Measurements from ENCODE around the gene PCDHGA1.
"Not testable (repeated sequence)": the region's sequence is repeated elsewhere in the genome, so short reads cannot be mapped to it uniquely, and the experiment has no call there.

The PCDHGA1 gene

DNA sequence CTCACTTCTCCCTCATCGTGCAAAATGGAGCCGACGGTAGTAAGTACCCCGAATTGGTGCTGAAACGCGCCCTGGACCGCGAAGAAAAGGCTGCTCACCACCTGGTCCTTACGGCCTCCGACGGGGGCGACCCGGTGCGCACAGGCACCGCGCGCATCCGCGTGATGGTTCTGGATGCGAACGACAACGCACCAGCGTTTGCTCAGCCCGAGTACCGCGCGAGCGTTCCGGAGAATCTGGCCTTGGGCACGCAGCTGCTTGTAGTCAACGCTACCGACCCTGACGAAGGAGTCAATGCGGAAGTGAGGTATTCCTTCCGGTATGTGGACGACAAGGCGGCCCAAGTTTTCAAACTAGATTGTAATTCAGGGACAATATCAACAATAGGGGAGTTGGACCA lies 101.0 kb downstream of the PCDHGA1 start:
- TF ChIP-seq, protein P1, sequence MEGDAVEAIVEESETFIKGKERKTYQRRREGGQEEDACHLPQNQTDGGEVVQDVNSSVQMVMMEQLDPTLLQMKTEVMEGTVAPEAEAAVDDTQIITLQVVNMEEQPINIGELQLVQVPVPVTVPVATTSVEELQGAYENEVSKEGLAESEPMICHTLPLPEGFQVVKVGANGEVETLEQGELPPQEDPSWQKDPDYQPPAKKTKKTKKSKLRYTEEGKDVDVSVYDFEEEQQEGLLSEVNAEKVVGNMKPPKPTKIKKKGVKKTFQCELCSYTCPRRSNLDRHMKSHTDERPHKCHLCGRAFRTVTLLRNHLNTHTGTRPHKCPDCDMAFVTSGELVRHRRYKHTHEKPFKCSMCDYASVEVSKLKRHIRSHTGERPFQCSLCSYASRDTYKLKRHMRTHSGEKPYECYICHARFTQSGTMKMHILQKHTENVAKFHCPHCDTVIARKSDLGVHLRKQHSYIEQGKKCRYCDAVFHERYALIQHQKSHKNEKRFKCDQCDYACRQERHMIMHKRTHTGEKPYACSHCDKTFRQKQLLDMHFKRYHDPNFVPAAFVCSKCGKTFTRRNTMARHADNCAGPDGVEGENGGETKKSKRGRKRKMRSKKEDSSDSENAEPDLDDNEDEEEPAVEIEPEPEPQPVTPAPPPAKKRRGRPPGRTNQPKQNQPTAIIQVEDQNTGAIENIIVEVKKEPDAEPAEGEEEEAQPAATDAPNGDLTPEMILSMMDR (IDR thresholded peaks at IDR 0.05; ENCODE audit: insufficient read depth, low read length, poor library complexity, severe bottlenecking) = no peak
- no peaks in the 10 kb centered on the region for H3K27me3 ChIP-seq (replicated peaks; ENCODE audit: control insufficient read depth, insufficient read depth, low read length)
- peaks cover 1% of the 10 kb centered on the region for H3K36me3 ChIP-seq (ENCODE audit: control insufficient read depth, insufficient read depth, low read length)
- DNase-seq (ENCODE audit: extremely low read depth, insufficient read length) = peak; percentile 80
- peak overlapping the region; percentile 70 for H3K4me3 ChIP-seq (replicated peaks; ENCODE audit: low read depth, low read length)

DNA sequence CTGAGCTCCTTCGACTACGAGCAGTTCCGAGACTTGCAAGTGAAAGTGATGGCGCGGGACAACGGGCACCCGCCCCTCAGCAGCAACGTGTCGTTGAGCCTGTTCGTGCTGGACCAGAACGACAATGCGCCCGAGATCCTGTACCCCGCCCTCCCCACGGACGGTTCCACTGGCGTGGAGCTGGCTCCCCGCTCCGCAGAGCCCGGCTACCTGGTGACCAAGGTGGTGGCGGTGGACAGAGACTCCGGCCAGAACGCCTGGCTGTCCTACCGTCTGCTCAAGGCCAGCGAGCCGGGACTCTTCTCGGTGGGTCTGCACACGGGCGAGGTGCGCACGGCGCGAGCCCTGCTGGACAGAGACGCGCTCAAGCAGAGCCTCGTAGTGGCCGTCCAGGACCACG lies 102.0 kb downstream of the PCDHGA1 start:
- peak overlapping the region; percentile 27 for H3K4me3 ChIP-seq (replicated peaks; ENCODE audit: low read depth, low read length)
- DNase-seq (ENCODE audit: extremely low read depth, insufficient read length); H3K36me3 ChIP-seq (ENCODE audit: control insufficient read depth, insufficient read depth, low read length); H3K27me3 ChIP-seq (replicated peaks; ENCODE audit: control insufficient read depth, insufficient read depth, low read length): not testable (repeated sequence)

DNA sequence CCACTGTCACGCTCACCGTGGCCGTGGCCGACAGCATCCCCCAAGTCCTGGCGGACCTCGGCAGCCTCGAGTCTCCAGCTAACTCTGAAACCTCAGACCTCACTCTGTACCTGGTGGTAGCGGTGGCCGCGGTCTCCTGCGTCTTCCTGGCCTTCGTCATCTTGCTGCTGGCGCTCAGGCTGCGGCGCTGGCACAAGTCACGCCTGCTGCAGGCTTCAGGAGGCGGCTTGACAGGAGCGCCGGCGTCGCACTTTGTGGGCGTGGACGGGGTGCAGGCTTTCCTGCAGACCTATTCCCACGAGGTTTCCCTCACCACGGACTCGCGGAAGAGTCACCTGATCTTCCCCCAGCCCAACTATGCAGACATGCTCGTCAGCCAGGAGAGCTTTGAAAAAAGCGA lies 102.4 kb downstream of the PCDHGA1 start:
- not testable (repeated sequence) for H3K4me3 ChIP-seq (replicated peaks; ENCODE audit: low read depth, low read length); H3K27me3 ChIP-seq (replicated peaks; ENCODE audit: control insufficient read depth, insufficient read depth, low read length); H3K36me3 ChIP-seq (ENCODE audit: control insufficient read depth, insufficient read depth, low read length)
- DNase-seq (ENCODE audit: extremely low read depth, insufficient read length) = peak; percentile 24

DNA sequence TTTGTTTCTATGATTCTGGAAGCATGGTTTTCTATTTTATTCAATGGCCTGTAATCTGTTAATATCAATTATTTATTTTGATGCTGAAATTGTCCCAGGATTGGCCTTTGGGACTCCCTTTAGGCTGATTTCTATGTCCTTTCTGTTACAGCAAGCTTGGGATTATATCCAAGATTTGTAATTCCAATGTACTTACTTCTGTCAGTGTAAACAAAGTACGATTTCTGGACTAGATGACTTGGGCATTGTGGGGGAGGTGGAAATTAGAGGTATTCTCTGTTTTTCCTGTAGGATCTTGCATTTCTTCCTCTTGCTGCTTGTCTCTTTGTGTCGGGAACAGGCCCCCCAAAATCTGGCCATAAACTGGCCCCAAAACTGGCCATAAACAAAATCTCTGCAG lies 103.7 kb downstream of the PCDHGA1 start:
- no peaks in the 10 kb centered on the region for H3K36me3 ChIP-seq (ENCODE audit: control insufficient read depth, insufficient read depth, low read length)
- TF ChIP-seq, protein P1 (IDR thresholded peaks at IDR 0.05; ENCODE audit: insufficient read depth, low read length, poor library complexity, severe bottlenecking) = no peak
- no peak for DNase-seq (ENCODE audit: extremely low read depth, insufficient read length)
- H3K4me3 ChIP-seq (replicated peaks; ENCODE audit: low read depth, low read length) = no peak overlapping the region
- H3K27me3 ChIP-seq (replicated peaks; ENCODE audit: control insufficient read depth, insufficient read depth, low read length) = no peaks in the 10 kb centered on the region

DNA sequence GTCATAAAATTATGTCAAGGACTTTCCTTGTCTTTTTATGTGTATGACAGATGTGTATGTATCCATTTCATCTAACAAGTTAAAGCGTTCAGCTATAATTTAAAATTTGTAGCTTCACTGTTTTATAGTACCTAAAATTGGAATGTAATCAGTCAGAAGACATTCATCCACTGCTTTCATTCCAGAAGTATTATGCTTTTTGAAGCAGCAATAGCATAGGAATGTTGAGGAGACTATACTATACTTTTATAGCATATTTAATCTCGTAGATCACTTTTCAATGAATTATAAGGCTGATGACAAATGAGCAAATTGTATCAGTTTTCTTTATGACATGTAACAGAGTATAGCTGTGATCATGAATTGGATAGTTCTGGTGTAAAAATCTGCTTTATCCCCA lies 106.9 kb downstream of the PCDHGA1 start:
- Histone ChIP-seq H3K4me3 (replicated peaks; ENCODE audit: low read depth, low read length) (no peak overlapping the region), H3K36me3 (ENCODE audit: control insufficient read depth, insufficient read depth, low read length) (no peaks in the 10 kb centered on the region), H3K27me3 (replicated peaks; ENCODE audit: control insufficient read depth, insufficient read depth, low read length) (no peaks in the 10 kb centered on the region)
- DNase-seq (ENCODE audit: extremely low read depth, insufficient read length) = no peak
- TF ChIP-seq, protein P1 (IDR thresholded peaks at IDR 0.05; ENCODE audit: insufficient read depth, low read length, poor library complexity, severe bottlenecking) = no peak

DNA sequence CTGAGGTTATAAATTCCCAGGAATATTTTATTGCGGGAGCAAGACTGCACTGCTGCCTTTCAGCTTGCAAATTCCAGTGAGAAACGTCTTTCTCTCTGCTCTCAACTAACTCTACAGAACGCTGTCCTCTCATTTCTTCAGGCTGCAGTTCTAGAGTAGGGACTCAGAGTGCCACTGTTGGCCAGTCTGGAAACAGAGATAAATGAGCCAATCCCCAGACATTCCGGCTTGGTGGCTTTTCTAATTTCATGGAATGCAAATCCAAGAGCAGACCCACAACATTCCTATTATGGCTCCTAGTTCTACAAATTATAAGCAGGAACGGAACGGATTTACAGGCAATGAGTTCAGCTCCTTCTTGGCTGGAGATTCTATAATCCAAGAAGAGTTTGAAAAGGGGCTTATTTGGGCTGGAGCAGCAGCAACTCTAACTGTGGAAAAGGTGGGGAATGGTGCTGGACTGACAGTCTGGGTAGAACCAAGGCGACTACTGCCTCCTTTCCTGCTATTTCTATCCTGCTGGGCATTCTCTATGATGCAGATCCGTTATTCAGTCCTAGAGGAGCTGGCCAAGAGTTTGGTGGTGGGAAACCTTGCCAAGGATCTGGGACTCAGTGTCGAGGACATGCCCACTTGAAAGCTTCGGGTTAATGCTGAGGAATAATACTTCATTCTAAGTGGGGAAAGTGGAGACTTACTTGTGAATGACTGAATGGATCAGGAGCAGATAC lies 109.3 kb downstream of the PCDHGA1 start:
- Histone ChIP-seq H3K36me3 (ENCODE audit: control insufficient read depth, insufficient read depth, low read length) (no peaks in the 10 kb centered on the region), H3K27me3 (replicated peaks; ENCODE audit: control insufficient read depth, insufficient read depth, low read length) (no peaks in the 10 kb centered on the region), H3K4me3 (replicated peaks; ENCODE audit: low read depth, low read length) (no peak overlapping the region)
- no peak for DNase-seq (ENCODE audit: extremely low read depth, insufficient read length)
- TF ChIP-seq, protein P1 (IDR thresholded peaks at IDR 0.05; ENCODE audit: insufficient read depth, low read length, poor library complexity, severe bottlenecking) = no peak

DNA sequence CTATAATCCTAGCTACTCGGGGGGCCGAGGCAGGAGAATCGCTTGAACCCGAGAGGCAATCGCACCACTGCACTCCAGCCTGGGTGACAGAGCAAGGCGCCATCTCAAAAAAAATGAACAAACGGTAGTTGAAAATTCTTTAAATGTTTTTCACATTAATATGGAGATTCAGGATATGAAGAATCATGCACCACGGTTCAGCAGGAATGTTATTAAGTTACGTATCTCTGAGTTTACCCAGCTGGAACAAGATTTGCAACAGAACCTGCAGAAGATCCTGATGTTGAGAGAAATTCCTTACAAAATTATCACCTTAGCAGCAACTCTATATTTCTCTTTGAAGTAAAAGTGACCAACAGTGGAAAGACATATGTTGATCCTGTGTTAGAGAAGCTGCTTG lies 110.0 kb downstream of the PCDHGA1 start:
- Histone ChIP-seq H3K4me3 (replicated peaks; ENCODE audit: low read depth, low read length) (no peak overlapping the region), H3K27me3 (replicated peaks; ENCODE audit: control insufficient read depth, insufficient read depth, low read length) (no peaks in the 10 kb centered on the region), H3K36me3 (ENCODE audit: control insufficient read depth, insufficient read depth, low read length) (no peaks in the 10 kb centered on the region)
- TF ChIP-seq, protein P1 (IDR thresholded peaks at IDR 0.05; ENCODE audit: insufficient read depth, low read length, poor library complexity, severe bottlenecking) = no peak
- no peak for DNase-seq (ENCODE audit: extremely low read depth, insufficient read length)
